Small intestine (tissue), 7 donors: ENCODE measurements around the gene TNFRSF1B. TPM values are rescaled to one million over a fixed set of nuclear protein-coding genes. Genes with fewer than 3 reads are reported as not detected.

Source experiments
- DNase-seq, 2 donors: peaks; one replicate each; pipeline versions ENCODE4 v3.0.0 to v3.0.0-alpha.2; 2013
- FAIRE-seq: peaks from 2 replicates; lab custom pipeline; 2012; peaks lifted over from hg19 to GRCh38; lab: Jason Lieb, UNC
- H3K27ac ChIP-seq, 3 donors: one replicate each; pipeline ENCODE4 v1.5.1; 2013; ENCODE audit warnings: low read length in 2 of 3, mild to moderate bottlenecking in 2 of 3, control low read depth in 1 of 3, inconsistent platforms in 1 of 3, low read depth in 1 of 3, moderate library complexity in 1 of 3
- H3K27me3 ChIP-seq, 3 donors: one replicate each; pipeline ENCODE4 v1.6.1; 2013; ENCODE audit warnings: low read length in 3 of 3, inconsistent platforms in 1 of 3; ENCODE audit not compliant: control insufficient read depth in 3 of 3, insufficient read depth in 3 of 3
- H3K36me3 ChIP-seq, 3 donors: one replicate each; pipeline ENCODE4 v1.6.1; 2013; ENCODE audit warnings: low read length in 3 of 3, inconsistent platforms in 1 of 3, low read depth in 1 of 3, mild to moderate bottlenecking in 1 of 3, moderate library complexity in 1 of 3; ENCODE audit not compliant: control insufficient read depth in 3 of 3, insufficient read depth in 2 of 3
- H3K4me1 ChIP-seq, 3 donors: one replicate each; pipeline ENCODE4 v1.6.1; 2013; ENCODE audit warnings: low read length in 2 of 3, inconsistent platforms in 1 of 3, low read depth in 1 of 3, mild to moderate bottlenecking in 1 of 3, moderate library complexity in 1 of 3; ENCODE audit not compliant: control insufficient read depth in 3 of 3, insufficient read depth in 2 of 3
- H3K4me3 ChIP-seq, 3 donors: one replicate each; pipeline ENCODE4 v1.5.1; 2013; ENCODE audit warnings: low read length in 3 of 3, control low read depth in 1 of 3, inconsistent platforms in 1 of 3, low read depth in 1 of 3, mild to moderate bottlenecking in 1 of 3, moderate library complexity in 1 of 3
- H3K9me3 ChIP-seq, 2 donors: one replicate each; pipeline ENCODE4 v1.6.1; 2013; ENCODE audit warnings: low read depth in 1 of 2, low read length in 1 of 2; ENCODE audit not compliant: control insufficient read depth in 2 of 2, insufficient read depth in 1 of 2
- WGBS, 3 donors: extraction: QIAGEN DNeasy Blood & Tissue Kit; methylation state at CpG; one replicate each; pipeline ENCODE4 v1.1.7; 2013; 5-methylcytosine and 5-hydroxymethylcytosine counted together
- polyA plus RNA-seq, 4 donors: library from polyadenylated mRNA; stranded (reverse) in 3 of 4; unstranded in 1 of 4; fragments of 200-250 nt in 3 of 4; fragments of 120-200 nt in 1 of 4; gene quantifications; one replicate each; pipeline versions ENCODE4 v1.2.1 to v1.2.3, GENCODE V29; 2013
- donor health status: healthy with polysubstance abuse.
- donor health status: control.
- donor health status: control.
- donor health status: Bipolar disorder and iron deficiency.
- donor health status: healthy.

TNFRSF1B gene
- polyA plus RNA-seq, 4 donors: 16.0 to 30.4 (median 18.6) TPM

DNA sequence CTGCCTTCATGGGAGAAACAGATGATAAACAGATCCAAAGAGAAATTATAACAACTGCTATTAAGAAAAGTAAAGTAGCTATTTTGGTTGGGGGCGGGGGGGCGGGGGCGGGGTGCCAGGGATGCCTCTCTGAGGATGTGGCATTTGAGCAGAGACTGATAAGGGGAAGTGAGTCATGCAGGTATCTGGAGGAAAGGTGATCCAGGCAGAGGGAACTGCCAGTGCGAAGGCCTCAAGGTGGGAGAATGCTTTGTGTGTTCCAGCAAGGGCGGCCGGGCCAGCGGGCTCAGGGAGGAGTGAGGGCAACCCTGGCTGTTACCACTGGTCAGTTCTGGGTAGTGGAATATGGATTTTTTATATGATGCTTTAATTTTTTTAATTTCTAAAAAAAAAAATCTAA, 7.0 kb upstream of the TNFRSF1B start:
- H3K4me3 ChIP-seq: no peak overlapping the region
- FAIRE-seq (no peak), DNase-seq (peak in 1 of 2 donors; percentile 60)
- peaks cover 10 to 17% (median 13%) of the 10 kb centered on the region in 3 donors for H3K4me1 ChIP-seq
- WGBS, 3 donors: 78 to 89% (median 82%) methylated on average over 7 of the region's 7 CpGs
- H3K27ac ChIP-seq: no peak overlapping the region
- H3K36me3 ChIP-seq: no peaks in the 10 kb centered on the region
- H3K9me3 ChIP-seq: no peaks in the 10 kb centered on the region
- H3K27me3 ChIP-seq: no peaks in the 10 kb centered on the region

DNA sequence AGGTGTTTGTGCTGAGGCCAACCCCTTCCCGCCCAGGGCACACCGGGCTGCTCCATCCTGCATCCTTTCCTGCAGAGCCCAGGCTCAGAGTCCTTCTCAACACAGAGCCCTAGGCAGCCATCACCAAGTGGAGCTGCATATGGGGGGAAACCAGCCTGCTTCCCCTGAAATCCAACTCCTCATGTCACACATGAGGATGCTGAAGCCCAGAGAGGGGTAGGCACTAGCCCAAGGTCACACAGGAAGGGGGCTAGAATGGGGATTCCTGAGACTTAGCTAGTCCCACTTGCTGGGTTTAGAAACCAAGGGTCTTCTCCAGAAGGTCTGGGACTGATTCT, 5.5 kb upstream of the TNFRSF1B start:
- WGBS, 3 donors: 54 to 76% (median 70%) methylated on average over 2 of the region's 2 CpGs
- FAIRE-seq: no peak
- H3K27me3 ChIP-seq: no peaks in the 10 kb centered on the region
- H3K4me3 ChIP-seq: no peak overlapping the region
- H3K9me3 ChIP-seq: no peaks in the 10 kb centered on the region
- H3K27ac ChIP-seq: peak overlapping the region in 2 of 3 donors; percentile 63 to 81
- DNase-seq: no peak
- H3K36me3 ChIP-seq: no peaks in the 10 kb centered on the region
- H3K4me1 ChIP-seq: peaks cover 10 to 20% (median 17%) of the 10 kb centered on the region in 3 donors

DNA sequence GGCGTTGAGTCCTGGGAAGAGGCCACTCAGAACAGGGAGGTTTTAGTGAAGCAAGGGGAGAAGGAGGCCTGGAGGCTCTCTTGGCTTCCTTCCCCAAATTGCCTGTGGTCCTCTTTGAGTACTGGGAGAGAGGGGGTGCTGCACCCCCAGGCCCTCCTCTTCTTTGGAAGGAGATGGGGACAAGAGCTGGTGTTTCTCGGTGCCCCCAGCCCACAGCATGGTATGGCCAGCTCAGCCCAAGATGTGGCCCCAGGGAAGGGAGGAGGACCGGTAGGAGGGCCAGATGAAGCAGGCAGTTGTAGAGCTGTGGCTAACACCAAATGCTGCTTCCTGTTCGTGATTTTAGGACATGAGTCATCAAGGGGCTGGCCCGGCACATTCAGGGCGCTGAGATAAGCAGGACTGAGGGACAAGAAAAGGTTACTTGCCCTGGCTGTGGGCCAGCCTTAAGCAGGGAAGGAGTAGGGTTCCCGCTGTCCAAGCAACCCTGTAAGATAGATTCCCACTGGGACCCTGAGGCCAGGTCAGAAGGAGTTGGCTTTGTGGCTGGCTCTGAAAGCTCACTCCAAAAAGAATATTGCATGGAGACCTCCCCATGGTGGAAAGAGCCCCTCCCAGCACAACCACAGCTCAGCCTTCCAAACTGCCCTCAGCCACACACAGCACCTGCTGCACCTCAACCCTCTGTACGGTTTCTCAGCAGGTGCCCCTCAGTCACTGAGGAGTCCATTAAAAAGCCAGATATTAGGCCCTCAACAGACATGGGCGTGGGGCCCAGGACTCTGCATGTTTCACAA, 4.9 kb upstream of the TNFRSF1B start:
- Histone ChIP-seq H3K9me3 (no peaks in the 10 kb centered on the region), H3K27ac (peak overlapping the region in 2 of 3 donors; percentile 63 to 81), H3K4me1 (peaks cover 10 to 24% (median 17%) of the 10 kb centered on the region in 3 donors), H3K27me3 (no peaks in the 10 kb centered on the region), H3K4me3 (no peak overlapping the region), H3K36me3 (no peaks in the 10 kb centered on the region)
- FAIRE-seq (no peak), DNase-seq (peak; percentile 50 to 97)
- 14 to 20% (median 18%) methylated on average over 9 of the region's 9 CpGs for WGBS, 3 donors

DNA sequence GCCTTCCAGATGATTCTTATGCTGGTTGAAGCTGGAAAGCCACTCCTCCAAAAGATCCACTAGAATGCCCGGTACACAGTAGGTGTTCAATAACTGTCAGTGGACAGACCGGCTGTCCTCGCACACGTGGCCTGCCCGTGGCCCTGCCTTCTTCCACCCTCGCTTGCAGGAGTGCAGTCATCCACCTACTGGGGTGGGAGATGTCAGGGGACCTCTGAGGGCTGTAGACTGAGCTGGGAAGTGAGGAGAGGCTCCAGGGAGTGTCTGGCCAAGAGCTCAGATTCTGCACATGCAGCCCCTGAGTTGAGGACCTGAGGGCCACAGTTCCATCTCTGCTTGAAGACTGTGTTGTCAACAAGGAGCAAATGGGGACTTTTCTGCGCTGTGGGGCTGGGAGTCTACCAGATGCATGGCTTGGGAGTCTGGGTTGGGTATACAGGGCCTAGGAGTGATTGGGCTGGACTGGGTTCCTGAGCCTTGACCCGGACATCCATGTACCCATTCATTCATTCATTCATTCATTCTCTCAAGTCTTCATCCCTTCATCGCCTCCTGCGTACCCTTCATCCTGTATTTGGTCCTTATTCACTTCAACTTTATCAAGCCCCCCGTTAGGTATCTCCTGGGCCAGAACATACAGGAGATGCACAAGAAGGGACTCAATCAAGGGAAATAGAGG, 4.2 kb upstream of the TNFRSF1B start:
- H3K27me3 ChIP-seq: no peaks in the 10 kb centered on the region
- H3K36me3 ChIP-seq: no peaks in the 10 kb centered on the region
- no peak overlapping the region for H3K4me3 ChIP-seq
- H3K9me3 ChIP-seq: no peaks in the 10 kb centered on the region
- WGBS, 3 donors: 85 to 90% (median 89%) methylated on average over 11 of the region's 11 CpGs
- FAIRE-seq (no peak), DNase-seq (no peak)
- peaks cover 10 to 24% (median 17%) of the 10 kb centered on the region in 3 donors for H3K4me1 ChIP-seq
- peak overlapping the region in 2 of 3 donors; percentile 63 to 81 for H3K27ac ChIP-seq

DNA sequence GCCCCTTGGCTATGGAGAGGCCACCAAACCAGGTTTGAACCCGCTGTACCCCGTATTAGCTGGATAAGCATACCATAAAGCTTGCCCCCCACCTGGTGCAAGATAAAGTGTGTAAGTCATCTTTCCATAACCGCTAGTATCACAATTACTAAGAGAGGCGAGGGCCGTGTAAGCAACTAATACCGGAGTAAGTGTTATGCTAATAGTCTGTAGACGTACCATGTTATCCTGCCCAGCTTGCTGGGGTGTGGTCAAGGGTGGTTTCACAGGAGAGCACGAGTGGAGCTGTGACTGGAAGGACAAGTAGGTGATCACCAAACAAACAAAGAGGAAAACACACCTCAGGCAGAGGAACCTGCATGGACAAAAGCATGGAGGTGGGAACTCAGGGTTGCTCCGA, 3.6 kb upstream of the TNFRSF1B start:
- no peaks in the 10 kb centered on the region for H3K27me3 ChIP-seq
- H3K4me3 ChIP-seq: no peak overlapping the region
- no peak for DNase-seq
- 62 to 78% (median 73%) methylated on average over 9 of the region's 9 CpGs for WGBS, 3 donors
- H3K36me3 ChIP-seq: no peaks in the 10 kb centered on the region
- H3K27ac ChIP-seq: no peak overlapping the region
- FAIRE-seq: no peak
- no peaks in the 10 kb centered on the region for H3K9me3 ChIP-seq
- H3K4me1 ChIP-seq: peaks cover 11 to 27% (median 17%) of the 10 kb centered on the region in 3 donors

DNA sequence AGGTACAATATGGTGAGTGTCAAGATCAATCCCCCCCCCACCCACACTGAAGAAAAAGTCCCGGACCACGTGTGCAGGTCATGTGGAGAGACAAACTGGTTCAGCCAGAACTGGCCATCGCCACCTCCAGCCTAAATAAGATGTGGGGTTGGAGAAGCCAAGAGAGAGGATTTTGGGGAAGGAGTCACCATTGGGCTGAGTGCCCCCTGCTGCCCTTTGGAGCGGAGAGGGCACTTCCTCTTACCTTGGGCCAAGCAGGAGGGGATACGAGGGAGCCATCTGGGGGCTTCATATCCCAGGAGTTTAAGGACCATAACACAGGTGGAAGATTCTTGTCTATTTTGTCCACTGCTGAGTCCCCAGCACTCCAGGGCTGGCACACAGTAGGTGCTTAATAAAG, 2.6 kb upstream of the TNFRSF1B start:
- H3K4me3 ChIP-seq: no peak overlapping the region
- peaks cover 12 to 29% (median 17%) of the 10 kb centered on the region in 3 donors for H3K4me1 ChIP-seq
- H3K27me3 ChIP-seq: no peaks in the 10 kb centered on the region
- WGBS, 3 donors: 88 to 96% (median 90%) methylated on average over 5 of the region's 5 CpGs
- no peak for FAIRE-seq
- no peak for DNase-seq
- H3K36me3 ChIP-seq: no peaks in the 10 kb centered on the region
- no peak overlapping the region for H3K27ac ChIP-seq
- H3K9me3 ChIP-seq: no peaks in the 10 kb centered on the region

DNA sequence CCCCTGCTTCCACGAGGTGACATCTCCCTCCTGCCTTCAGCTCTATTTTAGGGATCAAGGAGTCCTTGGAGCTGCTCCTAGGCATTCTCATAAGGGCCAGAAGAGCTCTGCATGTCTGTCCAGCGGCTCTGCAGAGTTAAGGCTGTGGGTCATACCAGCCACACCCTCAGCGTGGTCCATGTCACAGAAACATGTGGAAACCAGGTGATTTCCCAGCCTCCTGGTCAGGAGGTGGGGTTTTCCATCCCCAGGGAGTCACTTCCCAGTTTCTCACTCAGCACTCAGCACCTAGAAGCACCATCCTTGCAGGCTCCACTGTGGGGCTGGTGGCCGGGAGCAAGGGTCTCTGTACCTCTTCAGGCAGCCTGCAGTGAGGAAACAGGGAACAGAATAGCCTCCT, 1.4 kb upstream of the TNFRSF1B start:
- H3K4me3 ChIP-seq: no peak overlapping the region
- peaks cover 9 to 29% (median 20%) of the 10 kb centered on the region in 3 donors for H3K4me1 ChIP-seq
- DNase-seq (no peak), FAIRE-seq (no peak)
- peaks cover 0 to 7% (median 0%) of the 10 kb centered on the region in 3 donors for H3K36me3 ChIP-seq
- WGBS, 3 donors: 87 to 95% (median 94%) methylated on average over 4 of the region's 4 CpGs
- H3K9me3 ChIP-seq: no peaks in the 10 kb centered on the region
- no peak overlapping the region for H3K27ac ChIP-seq
- H3K27me3 ChIP-seq: no peaks in the 10 kb centered on the region

DNA sequence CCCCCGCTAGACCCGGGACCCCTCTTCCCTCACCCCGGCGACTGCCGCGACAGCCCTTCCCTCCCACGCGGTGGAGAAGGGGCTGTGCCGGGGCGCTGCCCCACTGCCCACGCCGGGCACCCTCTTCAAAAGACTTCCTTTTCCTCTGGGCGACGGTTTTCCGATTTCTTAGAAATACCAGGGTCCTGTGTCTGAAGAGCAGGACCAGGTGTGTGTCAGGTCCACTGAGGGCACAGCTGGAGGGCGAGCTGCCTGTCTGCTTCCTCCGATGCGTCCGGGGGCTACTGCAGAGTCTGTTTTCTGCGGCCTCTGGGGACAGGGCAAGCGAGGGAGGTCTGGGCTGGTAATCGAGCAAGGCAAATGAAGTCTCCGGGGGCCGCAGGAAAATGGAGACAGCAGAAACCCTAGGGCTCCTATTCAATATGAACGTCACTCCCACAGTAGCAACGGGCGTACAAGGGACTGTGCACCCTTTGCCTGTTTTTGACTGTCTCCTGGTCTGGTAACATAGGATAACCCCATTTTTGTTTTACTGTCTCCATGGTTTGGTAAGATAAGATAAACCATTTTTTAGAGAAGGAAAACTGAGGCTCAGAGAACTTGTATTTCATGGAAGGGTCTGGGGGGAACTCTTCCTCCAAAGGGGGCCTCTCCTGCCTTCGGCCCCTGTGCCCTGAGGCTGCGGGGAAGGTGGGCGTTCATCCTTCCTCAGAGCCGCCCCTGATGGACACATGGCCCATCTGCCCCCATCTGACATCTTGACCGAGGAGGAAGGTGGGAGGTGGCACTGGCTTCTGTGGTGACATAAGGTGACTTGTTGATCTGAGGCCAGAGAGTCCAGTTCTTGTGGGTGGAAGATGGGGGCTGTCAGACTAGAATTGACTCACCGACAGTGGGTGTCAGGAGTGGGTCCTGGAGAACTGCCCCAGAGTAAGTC, 970 bp downstream of the TNFRSF1B start:
- Histone ChIP-seq H3K9me3 (no peaks in the 10 kb centered on the region), H3K27ac (peak overlapping the region; percentile 38 to 93 (median 89)), H3K4me3 (peak overlapping the region; percentile 60 to 95 (median 71)), H3K27me3 (no peaks in the 10 kb centered on the region), H3K36me3 (peaks cover 0 to 14% (median 0%) of the 10 kb centered on the region in 3 donors), H3K4me1 (peaks cover 2 to 16% (median 10%) of the 10 kb centered on the region in 3 donors)
- WGBS, 3 donors: 14 to 26% (median 21%) methylated on average over 26 to 33 of the region's 33 CpGs
- no peak for DNase-seq
- FAIRE-seq: no peak
